ENCODE data around the gene MLXIPL. TPM values are rescaled to one million over a fixed set of nuclear protein-coding genes. Genes with fewer than 3 reads are reported as not detected.

Gene MLXIPL
- total RNA-seq, 1 donor from 2014 or later: not detected

DNA sequence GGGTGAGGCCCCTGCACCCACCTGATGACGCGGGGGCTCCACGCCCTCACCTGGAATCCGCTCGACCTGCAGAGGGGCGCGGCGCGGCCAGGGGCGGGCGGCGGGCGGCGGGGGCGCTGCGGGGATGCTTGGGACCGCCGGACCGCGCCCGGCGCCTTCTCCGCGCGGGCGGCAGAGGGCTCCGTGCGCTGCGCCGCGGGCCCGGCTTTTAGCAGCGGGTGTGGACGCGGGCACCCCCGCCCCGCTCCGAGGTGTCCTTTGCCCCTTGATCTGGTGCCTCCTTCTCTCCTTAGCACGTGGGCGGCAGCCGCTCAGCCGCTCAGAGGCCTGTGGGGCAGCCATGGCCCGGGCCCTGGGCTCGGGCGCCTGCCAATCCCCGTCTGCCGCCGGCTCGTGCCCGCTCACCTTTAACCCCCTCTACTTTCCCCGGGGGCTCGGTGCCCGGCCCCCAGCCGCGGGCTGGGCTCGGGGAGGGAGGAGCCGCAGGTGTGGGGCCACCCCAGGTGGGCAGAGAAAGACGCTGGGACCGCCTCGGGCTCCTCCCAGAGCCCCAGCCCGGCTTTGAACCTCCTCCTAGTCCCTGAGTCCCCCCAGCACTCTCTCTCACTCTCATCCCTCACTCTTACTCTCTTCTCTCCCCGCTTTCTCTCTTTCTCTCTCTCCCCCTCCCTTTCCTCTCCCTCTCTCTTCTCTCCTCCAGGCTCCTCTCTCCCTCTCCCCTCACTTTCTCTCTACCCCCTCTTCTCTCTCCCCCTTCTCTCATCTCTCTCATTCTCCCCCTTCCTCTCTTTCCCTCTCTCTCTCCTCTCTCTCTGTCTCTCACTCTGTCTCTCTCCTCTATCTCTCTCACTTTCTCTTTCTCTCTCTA, 23.6 kb upstream of the MLXIPL start:
- H3K27ac Mint-ChIP-seq (ENCODE audit: unreplicated experiment): no peak overlapping the region
- no peaks in the 10 kb centered on the region for H3K9me3 Mint-ChIP-seq (ENCODE audit: low read depth)
- H3K4me3 Mint-ChIP-seq (ENCODE audit: unreplicated experiment): peak overlapping the region; percentile 49
- no peak for DNase-seq (ENCODE audit: low spot score)
- peaks cover 5% of the 10 kb centered on the region for H3K4me1 Mint-ChIP-seq (ENCODE audit: low read depth)
- TF ChIP-seq, protein P1, sequence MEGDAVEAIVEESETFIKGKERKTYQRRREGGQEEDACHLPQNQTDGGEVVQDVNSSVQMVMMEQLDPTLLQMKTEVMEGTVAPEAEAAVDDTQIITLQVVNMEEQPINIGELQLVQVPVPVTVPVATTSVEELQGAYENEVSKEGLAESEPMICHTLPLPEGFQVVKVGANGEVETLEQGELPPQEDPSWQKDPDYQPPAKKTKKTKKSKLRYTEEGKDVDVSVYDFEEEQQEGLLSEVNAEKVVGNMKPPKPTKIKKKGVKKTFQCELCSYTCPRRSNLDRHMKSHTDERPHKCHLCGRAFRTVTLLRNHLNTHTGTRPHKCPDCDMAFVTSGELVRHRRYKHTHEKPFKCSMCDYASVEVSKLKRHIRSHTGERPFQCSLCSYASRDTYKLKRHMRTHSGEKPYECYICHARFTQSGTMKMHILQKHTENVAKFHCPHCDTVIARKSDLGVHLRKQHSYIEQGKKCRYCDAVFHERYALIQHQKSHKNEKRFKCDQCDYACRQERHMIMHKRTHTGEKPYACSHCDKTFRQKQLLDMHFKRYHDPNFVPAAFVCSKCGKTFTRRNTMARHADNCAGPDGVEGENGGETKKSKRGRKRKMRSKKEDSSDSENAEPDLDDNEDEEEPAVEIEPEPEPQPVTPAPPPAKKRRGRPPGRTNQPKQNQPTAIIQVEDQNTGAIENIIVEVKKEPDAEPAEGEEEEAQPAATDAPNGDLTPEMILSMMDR (IDR thresholded peaks at IDR 0.05): peak; percentile 49
- H3K27me3 Mint-ChIP-seq (ENCODE audit: low read depth): peaks cover 57% of the 10 kb centered on the region
- H3K36me3 Mint-ChIP-seq (ENCODE audit: low read depth): peaks cover 2% of the 10 kb centered on the region

DNA sequence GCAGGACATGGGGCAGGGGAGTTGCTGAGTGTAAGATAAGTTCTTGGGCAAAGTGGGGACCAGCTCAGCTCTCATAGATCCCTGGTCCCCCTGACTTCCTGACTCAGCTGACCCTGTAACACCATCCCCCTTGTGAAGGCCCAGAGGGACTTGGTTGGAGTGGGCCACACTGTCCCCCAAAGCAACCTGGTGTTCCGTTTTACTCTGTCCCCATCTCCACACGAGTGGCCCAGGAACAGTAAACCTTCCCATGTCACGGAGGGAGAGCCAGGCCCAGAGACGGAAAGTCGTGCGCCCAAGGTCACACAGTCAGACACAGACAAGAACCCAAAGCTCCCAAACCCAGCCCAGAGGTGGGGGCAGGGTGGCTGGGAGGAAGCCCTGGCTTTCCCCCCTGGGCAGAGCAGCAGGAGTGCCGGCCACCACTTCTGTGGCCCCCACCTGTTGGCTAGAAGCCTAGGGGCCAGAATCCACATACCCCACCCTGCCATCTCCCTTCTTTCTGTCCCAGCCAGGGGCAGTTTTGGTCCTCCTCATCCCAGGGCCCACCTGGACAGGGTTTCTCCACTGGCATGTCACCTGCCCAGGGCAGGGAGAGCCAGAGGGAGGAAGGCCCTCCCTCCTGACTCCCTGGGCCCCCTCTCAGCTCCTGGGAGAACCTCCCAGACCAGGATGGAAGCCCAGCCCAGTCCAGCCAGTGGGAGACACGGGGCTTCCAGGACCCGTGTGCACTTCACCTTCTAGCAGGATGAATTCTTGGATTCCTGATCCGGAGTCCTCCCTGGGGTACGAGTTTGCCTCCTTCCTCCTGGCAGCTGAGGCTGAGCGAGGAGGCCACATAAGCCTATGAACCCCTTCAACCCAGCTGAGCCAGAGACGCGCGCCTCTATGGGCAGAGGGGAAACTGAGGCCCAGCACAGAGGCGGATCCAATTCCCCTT, 22.7 kb upstream of the MLXIPL start:
- Mint-ChIP-seq H3K36me3 (ENCODE audit: low read depth) (peaks cover 2% of the 10 kb centered on the region), H3K4me3 (ENCODE audit: unreplicated experiment) (no peak overlapping the region), H3K27me3 (ENCODE audit: low read depth) (peaks cover 53% of the 10 kb centered on the region), H3K9me3 (ENCODE audit: low read depth) (no peaks in the 10 kb centered on the region), H3K27ac (ENCODE audit: unreplicated experiment) (no peak overlapping the region), H3K4me1 (ENCODE audit: low read depth) (peaks cover 5% of the 10 kb centered on the region)
- no peak for DNase-seq (ENCODE audit: low spot score)
- TF ChIP-seq, protein P1 (IDR thresholded peaks at IDR 0.05): no peak

DNA sequence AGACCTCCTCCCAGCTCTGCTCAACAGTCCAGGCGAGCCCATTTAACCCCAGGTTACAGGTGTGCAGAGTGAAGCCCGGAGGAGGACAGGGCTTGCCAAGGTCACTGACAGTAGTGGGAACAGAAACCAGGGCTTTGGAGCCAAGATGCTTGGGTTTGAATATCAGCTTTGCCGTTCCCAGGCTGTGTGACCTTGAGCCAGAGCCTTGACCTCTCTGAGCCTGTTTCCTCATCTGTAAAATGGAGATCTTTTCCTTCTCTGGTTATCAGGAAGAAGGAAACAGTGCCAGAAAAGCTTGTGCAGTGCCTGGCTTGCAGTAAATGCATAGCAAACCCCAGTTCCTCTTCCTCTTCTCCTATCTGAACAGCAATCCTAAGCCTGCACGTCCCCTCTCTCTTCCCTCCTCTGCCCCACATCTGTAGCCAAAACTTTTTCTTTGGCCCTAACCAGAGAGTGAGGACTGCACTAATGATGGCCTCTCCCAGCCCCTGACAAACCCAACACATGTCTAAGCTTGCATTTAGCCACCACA, 21.4 kb upstream of the MLXIPL start:
- Mint-ChIP-seq H3K27ac (ENCODE audit: unreplicated experiment) (no peak overlapping the region), H3K4me3 (ENCODE audit: unreplicated experiment) (no peak overlapping the region), H3K9me3 (ENCODE audit: low read depth) (no peaks in the 10 kb centered on the region), H3K4me1 (ENCODE audit: low read depth) (peaks cover 5% of the 10 kb centered on the region), H3K27me3 (ENCODE audit: low read depth) (peaks cover 47% of the 10 kb centered on the region), H3K36me3 (ENCODE audit: low read depth) (peaks cover 2% of the 10 kb centered on the region)
- DNase-seq (ENCODE audit: low spot score): no peak
- TF ChIP-seq, protein P1 (IDR thresholded peaks at IDR 0.05): no peak

DNA sequence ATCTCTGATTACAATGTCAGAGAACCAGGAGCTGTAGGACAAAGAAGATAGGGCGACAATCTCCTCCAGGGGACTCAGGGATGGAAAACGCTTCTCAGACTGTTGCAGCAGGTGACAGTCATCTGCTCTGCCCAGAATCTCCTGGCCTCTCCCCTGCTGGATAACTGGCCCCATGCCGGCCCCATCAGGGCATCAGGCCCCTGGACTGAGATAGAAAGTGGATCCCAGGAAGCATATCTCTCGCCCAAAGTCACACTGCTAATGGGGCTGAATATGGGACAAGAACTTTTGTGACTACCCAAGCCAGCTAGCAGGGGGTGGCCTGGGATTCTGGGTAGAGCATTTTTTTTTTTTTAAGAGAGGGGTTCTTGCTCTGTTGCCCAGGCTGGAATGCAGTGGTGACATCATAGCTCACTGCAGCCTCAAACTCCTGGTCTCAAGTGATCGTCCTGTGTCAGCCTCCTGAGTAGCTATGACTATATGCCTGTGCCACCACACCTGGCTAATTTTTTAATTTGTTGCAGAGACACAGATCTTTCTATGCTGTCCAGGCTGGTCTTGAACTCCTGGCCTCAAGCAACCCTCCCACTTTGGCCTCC, 20.5 kb upstream of the MLXIPL start:
- TF ChIP-seq, protein P1 (IDR thresholded peaks at IDR 0.05): no peak
- Mint-ChIP-seq H3K27ac (ENCODE audit: unreplicated experiment) (no peak overlapping the region), H3K9me3 (ENCODE audit: low read depth) (no peaks in the 10 kb centered on the region), H3K4me1 (ENCODE audit: low read depth) (peaks cover 5% of the 10 kb centered on the region), H3K4me3 (ENCODE audit: unreplicated experiment) (no peak overlapping the region), H3K27me3 (ENCODE audit: low read depth) (peaks cover 40% of the 10 kb centered on the region), H3K36me3 (ENCODE audit: low read depth) (peaks cover 2% of the 10 kb centered on the region)
- DNase-seq (ENCODE audit: low spot score): no peak

Data from chondrocyte (in vitro differentiated cells).